WTC11 (cell line): Measurements from ENCODE around the gene C2CD2. TPM values are rescaled to one million over a fixed set of nuclear protein-coding genes. Genes with fewer than 3 reads are reported as not detected.
A peak's percentile ranks its signal among the peaks of the same experiment; 100 is the strongest.

Source experiments
- ATAC-seq: fragments of 200-7000 bp; cut with Tn5 transposase; 2 replicates; pipeline ENCODE4 v1.10.0; 2021; ENCODE audit warnings: mild to moderate bottlenecking, moderate library complexity
- CTCF ChIA-PET: fragments of 300-600 bp; sonication (Branson Sonifier 250); formaldehyde crosslinking; loops from one replicate; lab custom pipeline; 2021; ENCODE audit warnings: antibody characterized with exemption; lab: Charles Lee
- POLR2A ChIA-PET: fragments of 350-600 bp; sonication (Branson Sonifier 250); formaldehyde crosslinking; loops from one replicate; lab custom pipeline; 2021; ENCODE audit warnings: antibody characterized with exemption; lab: Charles Lee
- DNase-seq: peaks from one replicate; pipeline ENCODE4 v3.0.0; 2021; ENCODE audit warnings: low spot score
- H3K27ac Mint-ChIP-seq: 2 replicates; pipeline ENCODE4 v1.8.0; 2021; ENCODE audit warnings: mixed read lengths
- H3K27me3 Mint-ChIP-seq: 2 replicates; pipeline ENCODE4 v1.8.0; 2021; ENCODE audit warnings: low read depth, mild to moderate bottlenecking, moderate library complexity, mixed read lengths
- H3K36me3 Mint-ChIP-seq: 2 replicates; pipeline ENCODE4 v1.8.0; 2021; ENCODE audit warnings: mixed read lengths
- H3K4me1 Mint-ChIP-seq: 2 replicates; pipeline ENCODE4 v1.8.0; 2022; ENCODE audit warnings: mixed read lengths
- H3K4me3 Mint-ChIP-seq: 2 replicates; pipeline ENCODE4 v1.8.0; 2021; ENCODE audit warnings: mild to moderate bottlenecking, moderate library complexity, mixed read lengths
- H3K9me3 Mint-ChIP-seq: 2 replicates; pipeline ENCODE4 v1.8.0; 2021; ENCODE audit warnings: mixed read lengths
- CBFB ChIP-seq: sonication (generic); formaldehyde crosslinking; IDR thresholded peaks from 2 replicates; pipeline ENCODE4 v1.8.1; 2022; ENCODE audit warnings: mild to moderate bottlenecking, low read depth, missing genetic modification reagents
- CREM ChIP-seq: sonication (generic); formaldehyde crosslinking; IDR thresholded peaks from 2 replicates; pipeline ENCODE4 v1.8.1; 2022; ENCODE audit warnings: mild to moderate bottlenecking, missing genetic modification reagents, moderate library complexity
- ELF4 ChIP-seq: sonication (generic); formaldehyde crosslinking; IDR thresholded peaks from 2 replicates; pipeline ENCODE4 v1.8.1; 2022; ENCODE audit warnings: low read depth, mild to moderate bottlenecking, moderate library complexity, missing genetic modification reagents
- GRHL2 ChIP-seq: fragments of 250-450 bp; sonication (Bioruptor Pico); IDR thresholded peaks from 2 replicates; pipeline ENCODE4 v1.8.0; 2022; ENCODE audit warnings: mild to moderate bottlenecking, moderate library complexity; ENCODE audit not compliant: insufficient replicate concordance, severe bottlenecking
- GTF2I ChIP-seq: fragments of 250-450 bp; sonication (Bioruptor Pico); conservative IDR thresholded peaks from 2 replicates; pipeline ENCODE4 v1.4.0; 2021; ENCODE audit warnings: mild to moderate bottlenecking
- JAZF1 ChIP-seq: fragments of 250-450 bp; sonication (Bioruptor Pico); IDR thresholded peaks from 2 replicates; pipeline ENCODE4 v1.9.0; 2021; ENCODE audit warnings: moderate library complexity, mild to moderate bottlenecking, inconsistent platforms
- JUN ChIP-seq: sonication (generic); formaldehyde crosslinking; IDR thresholded peaks from 2 replicates; pipeline ENCODE4 v1.8.0; 2023; ENCODE audit warnings: mild to moderate bottlenecking, missing genetic modification reagents
- MXD4 ChIP-seq: fragments of 250-450 bp; sonication (Bioruptor Pico); IDR thresholded peaks from 2 replicates; pipeline ENCODE4 v1.8.0; 2021; ENCODE audit warnings: mild to moderate bottlenecking, moderate library complexity, borderline replicate concordance
- MYBL2 ChIP-seq: sonication (generic); formaldehyde crosslinking; IDR thresholded peaks from 2 replicates; pipeline ENCODE4 v1.8.1; 2023; ENCODE audit warnings: mild to moderate bottlenecking, moderate library complexity, missing genetic modification reagents
- NR2C2 ChIP-seq: sonication (generic); formaldehyde crosslinking; IDR thresholded peaks from 2 replicates; pipeline ENCODE4 v1.8.0; 2022; ENCODE audit warnings: mild to moderate bottlenecking, missing genetic modification reagents
- NR3C1 ChIP-seq: sonication (generic); formaldehyde crosslinking; conservative IDR thresholded peaks from 2 replicates; pipeline ENCODE4 v1.8.1; 2023; ENCODE audit warnings: low read depth, mild to moderate bottlenecking, missing genetic modification reagents
- ZNF138 ChIP-seq: sonication (generic); formaldehyde crosslinking; conservative IDR thresholded peaks from 2 replicates; pipeline ENCODE4 v1.8.1; 2022; ENCODE audit warnings: mild to moderate bottlenecking, moderate library complexity, missing genetic modification reagents
- ZNF317 ChIP-seq: sonication (generic); formaldehyde crosslinking; IDR thresholded peaks from 2 replicates; pipeline ENCODE4 v1.8.1; 2023; ENCODE audit warnings: low read depth, mild to moderate bottlenecking, moderate library complexity, missing genetic modification reagents, borderline replicate concordance
- total RNA-seq: library from RNA; stranded (reverse); gene quantifications from 3 replicates; pipeline ENCODE4 v1.2.3, GENCODE V29; 2021
- TF ChIP-seq, protein P1 (sequence below): sonication (generic); formaldehyde crosslinking; IDR thresholded peaks from 2 replicates; pipeline ENCODE4 v1.8.0; 2023; ENCODE audit warnings: missing genetic modification reagents, mild to moderate bottlenecking, borderline replicate concordance
- TF ChIP-seq, protein P2 (sequence below): fragments of 250-450 bp; sonication (Bioruptor Pico); IDR thresholded peaks from 2 replicates; pipeline ENCODE4 v2.1.2; 2022; ENCODE audit warnings: mild to moderate bottlenecking, moderate library complexity
- TF ChIP-seq, protein P3 (sequence below): sonication (generic); formaldehyde crosslinking; IDR thresholded peaks from 2 replicates; pipeline ENCODE4 v1.8.1; 2023; ENCODE audit warnings: mild to moderate bottlenecking, missing genetic modification reagents
- TF ChIP-seq, protein P4 (sequence below): sonication (generic); formaldehyde crosslinking; IDR thresholded peaks from 2 replicates; pipeline ENCODE4 v1.8.1; 2023; ENCODE audit warnings: mild to moderate bottlenecking, missing genetic modification reagents
- TF ChIP-seq, protein P5 (sequence below): fragments of 250-450 bp; sonication (Bioruptor Pico); IDR thresholded peaks from 2 replicates; pipeline ENCODE4 v1.9.0; 2021; ENCODE audit warnings: mild to moderate bottlenecking, borderline replicate concordance
- TF ChIP-seq, protein P6 (sequence below): sonication (generic); formaldehyde crosslinking; IDR thresholded peaks from 2 replicates; pipeline ENCODE4 v1.8.0; 2022; ENCODE audit warnings: mild to moderate bottlenecking, missing genetic modification reagents

Gene C2CD2
- total RNA-seq, 1 experiment from 2014 or later: 11.2 TPM

DNA sequence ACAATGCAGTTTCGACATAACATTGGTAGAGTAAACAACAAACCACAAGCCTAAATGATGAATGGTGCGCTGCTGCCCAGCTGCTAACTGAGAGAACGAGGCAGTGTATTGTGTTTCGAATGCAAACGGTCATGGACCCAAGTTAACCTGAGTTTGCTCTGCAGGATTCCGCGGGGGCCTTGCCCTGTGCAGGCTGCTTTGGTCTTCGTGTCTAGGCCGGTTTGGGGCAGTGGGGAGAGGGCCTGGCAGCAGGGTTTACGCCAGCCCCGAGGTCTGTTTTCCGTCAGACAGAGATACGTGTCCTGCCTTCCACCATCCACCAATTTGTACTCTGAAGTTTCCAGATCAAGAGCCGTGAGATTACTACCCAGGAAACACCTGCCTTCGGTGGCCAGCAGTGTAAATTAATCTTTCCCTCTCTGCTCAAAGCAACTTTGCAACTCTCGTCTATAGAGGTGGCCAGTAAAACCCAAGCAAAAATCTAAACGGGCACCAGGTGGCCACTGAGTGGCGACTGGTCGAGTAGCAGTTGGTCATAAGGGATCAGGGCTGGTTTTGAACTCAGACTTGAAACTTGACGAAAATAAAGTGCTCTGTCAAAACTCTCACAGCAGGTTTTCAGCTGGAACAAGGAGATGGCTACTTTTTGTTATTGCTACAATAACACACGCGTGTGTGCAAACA lies 68.3 kb downstream of the C2CD2 start:
- H3K27me3 Mint-ChIP-seq: no peaks in the 10 kb centered on the region; the same call in 1 of the 2 replicates
- POLR2A ChIA-PET: no interaction called here
- H3K36me3 Mint-ChIP-seq: 0 out of 2 replicates have a peak, but pooled peaks cover 4% of the 10 kb centered on the region
- ATAC-seq: peak; percentile 64
- no peak overlapping the region for H3K4me3 Mint-ChIP-seq
- no peak for TF ChIP-seq CBFB (CRISPR knock-in tag)
- no peak for TF ChIP-seq ZNF317 (CRISPR knock-in tag)
- TF ChIP-seq GRHL2: no peak
- TF ChIP-seq, protein P1, sequence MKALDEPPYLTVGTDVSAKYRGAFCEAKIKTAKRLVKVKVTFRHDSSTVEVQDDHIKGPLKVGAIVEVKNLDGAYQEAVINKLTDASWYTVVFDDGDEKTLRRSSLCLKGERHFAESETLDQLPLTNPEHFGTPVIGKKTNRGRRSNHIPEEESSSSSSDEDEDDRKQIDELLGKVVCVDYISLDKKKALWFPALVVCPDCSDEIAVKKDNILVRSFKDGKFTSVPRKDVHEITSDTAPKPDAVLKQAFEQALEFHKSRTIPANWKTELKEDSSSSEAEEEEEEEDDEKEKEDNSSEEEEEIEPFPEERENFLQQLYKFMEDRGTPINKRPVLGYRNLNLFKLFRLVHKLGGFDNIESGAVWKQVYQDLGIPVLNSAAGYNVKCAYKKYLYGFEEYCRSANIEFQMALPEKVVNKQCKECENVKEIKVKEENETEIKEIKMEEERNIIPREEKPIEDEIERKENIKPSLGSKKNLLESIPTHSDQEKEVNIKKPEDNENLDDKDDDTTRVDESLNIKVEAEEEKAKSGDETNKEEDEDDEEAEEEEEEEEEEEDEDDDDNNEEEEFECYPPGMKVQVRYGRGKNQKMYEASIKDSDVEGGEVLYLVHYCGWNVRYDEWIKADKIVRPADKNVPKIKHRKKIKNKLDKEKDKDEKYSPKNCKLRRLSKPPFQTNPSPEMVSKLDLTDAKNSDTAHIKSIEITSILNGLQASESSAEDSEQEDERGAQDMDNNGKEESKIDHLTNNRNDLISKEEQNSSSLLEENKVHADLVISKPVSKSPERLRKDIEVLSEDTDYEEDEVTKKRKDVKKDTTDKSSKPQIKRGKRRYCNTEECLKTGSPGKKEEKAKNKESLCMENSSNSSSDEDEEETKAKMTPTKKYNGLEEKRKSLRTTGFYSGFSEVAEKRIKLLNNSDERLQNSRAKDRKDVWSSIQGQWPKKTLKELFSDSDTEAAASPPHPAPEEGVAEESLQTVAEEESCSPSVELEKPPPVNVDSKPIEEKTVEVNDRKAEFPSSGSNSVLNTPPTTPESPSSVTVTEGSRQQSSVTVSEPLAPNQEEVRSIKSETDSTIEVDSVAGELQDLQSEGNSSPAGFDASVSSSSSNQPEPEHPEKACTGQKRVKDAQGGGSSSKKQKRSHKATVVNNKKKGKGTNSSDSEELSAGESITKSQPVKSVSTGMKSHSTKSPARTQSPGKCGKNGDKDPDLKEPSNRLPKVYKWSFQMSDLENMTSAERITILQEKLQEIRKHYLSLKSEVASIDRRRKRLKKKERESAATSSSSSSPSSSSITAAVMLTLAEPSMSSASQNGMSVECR (CRISPR knock-in tag): no peak
- TF ChIP-seq, protein P2, sequence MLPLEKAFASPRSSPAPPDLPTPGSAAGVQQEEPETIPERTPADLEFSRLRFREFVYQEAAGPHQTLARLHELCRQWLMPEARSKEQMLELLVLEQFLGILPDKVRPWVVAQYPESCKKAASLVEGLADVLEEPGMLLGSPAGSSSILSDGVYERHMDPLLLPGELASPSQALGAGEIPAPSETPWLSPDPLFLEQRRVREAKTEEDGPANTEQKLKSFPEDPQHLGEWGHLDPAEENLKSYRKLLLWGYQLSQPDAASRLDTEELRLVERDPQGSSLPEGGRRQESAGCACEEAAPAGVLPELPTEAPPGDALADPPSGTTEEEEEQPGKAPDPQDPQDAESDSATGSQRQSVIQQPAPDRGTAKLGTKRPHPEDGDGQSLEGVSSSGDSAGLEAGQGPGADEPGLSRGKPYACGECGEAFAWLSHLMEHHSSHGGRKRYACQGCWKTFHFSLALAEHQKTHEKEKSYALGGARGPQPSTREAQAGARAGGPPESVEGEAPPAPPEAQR (CRISPR knock-in tag): no peak
- TF ChIP-seq JAZF1 (CRISPR knock-in tag): no peak
- TF ChIP-seq JUN (CRISPR knock-in tag): no peak
- no peak for TF ChIP-seq ZNF138
- no peak for TF ChIP-seq CREM
- no peak for TF ChIP-seq GTF2I (CRISPR knock-in tag)
- TF ChIP-seq, protein P3, sequence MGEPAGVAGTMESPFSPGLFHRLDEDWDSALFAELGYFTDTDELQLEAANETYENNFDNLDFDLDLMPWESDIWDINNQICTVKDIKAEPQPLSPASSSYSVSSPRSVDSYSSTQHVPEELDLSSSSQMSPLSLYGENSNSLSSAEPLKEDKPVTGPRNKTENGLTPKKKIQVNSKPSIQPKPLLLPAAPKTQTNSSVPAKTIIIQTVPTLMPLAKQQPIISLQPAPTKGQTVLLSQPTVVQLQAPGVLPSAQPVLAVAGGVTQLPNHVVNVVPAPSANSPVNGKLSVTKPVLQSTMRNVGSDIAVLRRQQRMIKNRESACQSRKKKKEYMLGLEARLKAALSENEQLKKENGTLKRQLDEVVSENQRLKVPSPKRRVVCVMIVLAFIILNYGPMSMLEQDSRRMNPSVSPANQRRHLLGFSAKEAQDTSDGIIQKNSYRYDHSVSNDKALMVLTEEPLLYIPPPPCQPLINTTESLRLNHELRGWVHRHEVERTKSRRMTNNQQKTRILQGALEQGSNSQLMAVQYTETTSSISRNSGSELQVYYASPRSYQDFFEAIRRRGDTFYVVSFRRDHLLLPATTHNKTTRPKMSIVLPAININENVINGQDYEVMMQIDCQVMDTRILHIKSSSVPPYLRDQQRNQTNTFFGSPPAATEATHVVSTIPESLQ: no peak
- TF ChIP-seq NR2C2 (CRISPR knock-in tag): no peak
- no peak for TF ChIP-seq ELF4 (CRISPR knock-in tag)
- no peak for TF ChIP-seq MYBL2
- CTCF ChIA-PET: interaction anchor here (1.0 to 1.2 kb wide), 3 partner anchors 10 to 273 kb away, joined by 3 to 4 read pairs (median 4); no protein-coding TSS in a partner anchor
- no peak for DNase-seq
- no peaks in the 10 kb centered on the region for H3K9me3 Mint-ChIP-seq
- peak overlapping the region; percentile 87 for H3K27ac Mint-ChIP-seq
- peaks cover 22% of the 10 kb centered on the region for H3K4me1 Mint-ChIP-seq

DNA sequence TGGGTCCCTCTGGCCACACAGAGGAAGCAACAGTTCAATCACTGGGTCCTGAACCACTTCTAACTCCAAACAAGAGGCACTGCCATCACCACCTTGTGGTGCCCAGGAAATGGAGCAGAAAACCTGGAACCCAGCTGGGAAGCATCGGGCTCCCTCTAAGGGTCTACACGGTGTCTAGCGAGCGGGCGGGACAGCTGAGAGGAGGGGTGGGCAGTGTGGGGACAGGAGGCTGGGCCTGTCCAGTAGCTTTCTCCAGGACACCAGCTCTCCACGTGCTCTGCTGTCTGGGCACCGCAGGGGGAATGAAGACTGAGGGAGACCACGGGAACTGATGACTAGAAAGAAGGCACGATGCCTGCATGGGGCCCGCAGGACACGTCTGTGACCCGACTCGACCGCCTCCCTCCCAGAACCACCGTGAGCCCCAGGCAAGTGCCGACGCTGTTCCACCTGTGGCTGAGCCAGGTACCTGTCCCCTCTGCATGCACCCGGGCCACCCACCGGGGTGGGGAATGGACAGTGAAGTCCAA lies 69.3 kb downstream of the C2CD2 start:
- H3K27ac Mint-ChIP-seq: no peak overlapping the region
- no peak overlapping the region for H3K4me3 Mint-ChIP-seq
- H3K36me3 Mint-ChIP-seq: 0 out of 2 replicates have a peak, but pooled peaks cover 4% of the 10 kb centered on the region
- no peaks in the 10 kb centered on the region; the same call in 1 of the 2 replicates for H3K27me3 Mint-ChIP-seq
- H3K9me3 Mint-ChIP-seq: no peaks in the 10 kb centered on the region
- no peak for DNase-seq
- CTCF ChIA-PET: interaction anchor here (1.2 to 1.4 kb wide), 2 partner anchors 233 to 272 kb away, joined by 3 to 4 read pairs; no protein-coding TSS in a partner anchor
- no peak for ATAC-seq
- POLR2A ChIA-PET: no interaction called here
- no peak for TF ChIP-seq MXD4 (CRISPR knock-in tag)
- no peak for TF ChIP-seq NR3C1 (CRISPR knock-in tag)
- TF ChIP-seq, protein P4, sequence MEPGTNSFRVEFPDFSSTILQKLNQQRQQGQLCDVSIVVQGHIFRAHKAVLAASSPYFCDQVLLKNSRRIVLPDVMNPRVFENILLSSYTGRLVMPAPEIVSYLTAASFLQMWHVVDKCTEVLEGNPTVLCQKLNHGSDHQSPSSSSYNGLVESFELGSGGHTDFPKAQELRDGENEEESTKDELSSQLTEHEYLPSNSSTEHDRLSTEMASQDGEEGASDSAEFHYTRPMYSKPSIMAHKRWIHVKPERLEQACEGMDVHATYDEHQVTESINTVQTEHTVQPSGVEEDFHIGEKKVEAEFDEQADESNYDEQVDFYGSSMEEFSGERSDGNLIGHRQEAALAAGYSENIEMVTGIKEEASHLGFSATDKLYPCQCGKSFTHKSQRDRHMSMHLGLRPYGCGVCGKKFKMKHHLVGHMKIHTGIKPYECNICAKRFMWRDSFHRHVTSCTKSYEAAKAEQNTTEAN: no peak
- TF ChIP-seq, protein P5, sequence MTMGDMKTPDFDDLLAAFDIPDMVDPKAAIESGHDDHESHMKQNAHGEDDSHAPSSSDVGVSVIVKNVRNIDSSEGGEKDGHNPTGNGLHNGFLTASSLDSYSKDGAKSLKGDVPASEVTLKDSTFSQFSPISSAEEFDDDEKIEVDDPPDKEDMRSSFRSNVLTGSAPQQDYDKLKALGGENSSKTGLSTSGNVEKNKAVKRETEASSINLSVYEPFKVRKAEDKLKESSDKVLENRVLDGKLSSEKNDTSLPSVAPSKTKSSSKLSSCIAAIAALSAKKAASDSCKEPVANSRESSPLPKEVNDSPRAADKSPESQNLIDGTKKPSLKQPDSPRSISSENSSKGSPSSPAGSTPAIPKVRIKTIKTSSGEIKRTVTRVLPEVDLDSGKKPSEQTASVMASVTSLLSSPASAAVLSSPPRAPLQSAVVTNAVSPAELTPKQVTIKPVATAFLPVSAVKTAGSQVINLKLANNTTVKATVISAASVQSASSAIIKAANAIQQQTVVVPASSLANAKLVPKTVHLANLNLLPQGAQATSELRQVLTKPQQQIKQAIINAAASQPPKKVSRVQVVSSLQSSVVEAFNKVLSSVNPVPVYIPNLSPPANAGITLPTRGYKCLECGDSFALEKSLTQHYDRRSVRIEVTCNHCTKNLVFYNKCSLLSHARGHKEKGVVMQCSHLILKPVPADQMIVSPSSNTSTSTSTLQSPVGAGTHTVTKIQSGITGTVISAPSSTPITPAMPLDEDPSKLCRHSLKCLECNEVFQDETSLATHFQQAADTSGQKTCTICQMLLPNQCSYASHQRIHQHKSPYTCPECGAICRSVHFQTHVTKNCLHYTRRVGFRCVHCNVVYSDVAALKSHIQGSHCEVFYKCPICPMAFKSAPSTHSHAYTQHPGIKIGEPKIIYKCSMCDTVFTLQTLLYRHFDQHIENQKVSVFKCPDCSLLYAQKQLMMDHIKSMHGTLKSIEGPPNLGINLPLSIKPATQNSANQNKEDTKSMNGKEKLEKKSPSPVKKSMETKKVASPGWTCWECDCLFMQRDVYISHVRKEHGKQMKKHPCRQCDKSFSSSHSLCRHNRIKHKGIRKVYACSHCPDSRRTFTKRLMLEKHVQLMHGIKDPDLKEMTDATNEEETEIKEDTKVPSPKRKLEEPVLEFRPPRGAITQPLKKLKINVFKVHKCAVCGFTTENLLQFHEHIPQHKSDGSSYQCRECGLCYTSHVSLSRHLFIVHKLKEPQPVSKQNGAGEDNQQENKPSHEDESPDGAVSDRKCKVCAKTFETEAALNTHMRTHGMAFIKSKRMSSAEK (CRISPR knock-in tag): no peak
- TF ChIP-seq, protein P6, sequence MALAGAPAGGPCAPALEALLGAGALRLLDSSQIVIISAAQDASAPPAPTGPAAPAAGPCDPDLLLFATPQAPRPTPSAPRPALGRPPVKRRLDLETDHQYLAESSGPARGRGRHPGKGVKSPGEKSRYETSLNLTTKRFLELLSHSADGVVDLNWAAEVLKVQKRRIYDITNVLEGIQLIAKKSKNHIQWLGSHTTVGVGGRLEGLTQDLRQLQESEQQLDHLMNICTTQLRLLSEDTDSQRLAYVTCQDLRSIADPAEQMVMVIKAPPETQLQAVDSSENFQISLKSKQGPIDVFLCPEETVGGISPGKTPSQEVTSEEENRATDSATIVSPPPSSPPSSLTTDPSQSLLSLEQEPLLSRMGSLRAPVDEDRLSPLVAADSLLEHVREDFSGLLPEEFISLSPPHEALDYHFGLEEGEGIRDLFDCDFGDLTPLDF (CRISPR knock-in tag): no peak
- peaks cover 22% of the 10 kb centered on the region for H3K4me1 Mint-ChIP-seq
